Astrocyte (in vitro differentiated cells and primary cell): ENCODE data around the gene FAM149B1. TPM values are rescaled to one million over a fixed set of nuclear protein-coding genes. Genes with fewer than 3 reads are reported as not detected.

Source experiments
- DNase-seq: peaks from one replicate; pipeline ENCODE4 v3.0.0-alpha.2; 2010; ENCODE audit warnings: low read depth
- FAIRE-seq: peaks from 2 replicates; lab custom pipeline; 2011; peaks lifted over from hg19 to GRCh38; lab: Jason Lieb, UNC
- H2AFZ ChIP-seq: 2 replicates; pipeline ENCODE4 v1.6.0; 2012; ENCODE audit warnings: low read depth, low read length, inconsistent platforms
- H3K27ac ChIP-seq: 2 replicates; pipeline ENCODE4 v1.5.1; 2011; ENCODE audit warnings: low read depth, low read length, inconsistent platforms
- H3K27me3 ChIP-seq: 2 replicates; pipeline ENCODE4 v1.6.0; 2011; ENCODE audit warnings: low read length, inconsistent platforms; ENCODE audit not compliant: insufficient read depth
- H3K36me3 ChIP-seq: 2 replicates; pipeline ENCODE4 v1.5.1; 2011; ENCODE audit warnings: low read length, inconsistent platforms; ENCODE audit not compliant: insufficient read depth
- H3K4me1 ChIP-seq: 2 replicates; pipeline ENCODE4 v1.5.1; 2011; ENCODE audit warnings: low read length, inconsistent platforms; ENCODE audit not compliant: insufficient read depth
- H3K4me2 ChIP-seq: 2 replicates; pipeline ENCODE4 v1.6.0; 2012; ENCODE audit warnings: low read length, inconsistent platforms
- H3K4me3 ChIP-seq: 2 replicates; pipeline ENCODE4 v1.5.1; 2011; ENCODE audit warnings: low read depth, mild to moderate bottlenecking, low read length, inconsistent platforms; ENCODE audit not compliant: insufficient read depth
- H3K79me2 ChIP-seq: 2 replicates; pipeline ENCODE4 v1.6.0; 2012; ENCODE audit warnings: mild to moderate bottlenecking, low read length, inconsistent platforms; ENCODE audit not compliant: insufficient read depth
- H3K9ac ChIP-seq: 2 replicates; pipeline ENCODE4 v1.6.0; 2012; ENCODE audit warnings: mild to moderate bottlenecking, low read length, inconsistent platforms
- H3K9me3 ChIP-seq: 2 replicates; pipeline ENCODE4 v1.5.1; 2012; ENCODE audit warnings: low read depth, mild to moderate bottlenecking, low read length, inconsistent platforms; ENCODE audit not compliant: insufficient read depth
- H4K20me1 ChIP-seq: 2 replicates; pipeline ENCODE4 v1.6.0; 2012; ENCODE audit warnings: low read length, inconsistent platforms; ENCODE audit not compliant: insufficient read depth
- H3K27ac Mint-ChIP-seq: one replicate; pipeline ENCODE4 v1.8.0; 2021; ENCODE audit warnings: mild to moderate bottlenecking, mixed read lengths; ENCODE audit not compliant: unreplicated experiment
- H3K27me3 Mint-ChIP-seq: one replicate; pipeline ENCODE4 v1.8.0; 2021; ENCODE audit warnings: low read depth, mixed read lengths; ENCODE audit not compliant: unreplicated experiment
- H3K36me3 Mint-ChIP-seq: one replicate; pipeline ENCODE4 v1.8.0; 2021; ENCODE audit warnings: low read depth, mixed read lengths; ENCODE audit not compliant: unreplicated experiment
- H3K4me1 Mint-ChIP-seq: one replicate; pipeline ENCODE4 v1.8.0; 2021; ENCODE audit warnings: low read depth, mixed read lengths; ENCODE audit not compliant: unreplicated experiment
- H3K4me3 Mint-ChIP-seq: one replicate; pipeline ENCODE4 v1.8.0; 2021; ENCODE audit warnings: mild to moderate bottlenecking, moderate library complexity, mixed read lengths; ENCODE audit not compliant: unreplicated experiment
- H3K9me3 Mint-ChIP-seq: one replicate; pipeline ENCODE4 v1.8.0; 2021; ENCODE audit warnings: mild to moderate bottlenecking, mixed read lengths; ENCODE audit not compliant: unreplicated experiment
- EZH2 ChIP-seq: IDR thresholded peaks from 2 replicates; pipeline ENCODE4 v1.6.1; 2012; ENCODE audit warnings: mild to moderate bottlenecking, low read length, inconsistent platforms; ENCODE audit not compliant: insufficient read depth
- total RNA-seq: library from RNA; stranded (reverse); gene quantifications from 2 replicates; pipeline ENCODE4 v1.2.1, GENCODE V29; 2021
- TF ChIP-seq, protein P1 (sequence below): IDR thresholded peaks from 2 replicates; pipeline ENCODE4 v1.5.1; 2011; ENCODE audit warnings: low read depth, mild to moderate bottlenecking, inconsistent platforms, low read length, moderate library complexity; ENCODE audit not compliant: insufficient read depth

Gene FAM149B1
- total RNA-seq, 1 donor from 2014 or later, result 14.0 TPM

DNA sequence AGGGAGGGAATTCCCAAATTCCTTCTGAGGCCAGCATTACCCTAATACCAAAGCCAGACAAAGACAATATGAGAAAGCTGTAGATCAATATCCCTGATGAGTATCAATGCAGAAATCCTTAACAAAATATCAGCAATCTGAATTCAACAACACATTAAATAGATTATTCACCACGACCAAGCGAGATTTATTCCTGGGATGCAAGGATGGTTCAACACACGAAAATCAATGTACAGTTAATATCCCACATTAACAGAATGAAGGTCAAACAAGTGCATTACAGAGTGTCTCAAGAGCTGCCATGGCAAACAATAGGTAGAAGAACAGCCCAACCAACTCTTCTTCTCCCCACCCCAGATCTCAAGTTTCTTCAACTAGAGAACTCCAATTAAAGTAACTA is 6.3 kb upstream of the FAM149B1 start:
- H3K36me3 ChIP-seq, result peaks cover 17% of the 10 kb centered on the region
- no peak overlapping the region for H3K27ac ChIP-seq
- H3K9me3 ChIP-seq, result no peaks in the 10 kb centered on the region
- TF ChIP-seq EZH2, result no peak
- TF ChIP-seq, protein P1, sequence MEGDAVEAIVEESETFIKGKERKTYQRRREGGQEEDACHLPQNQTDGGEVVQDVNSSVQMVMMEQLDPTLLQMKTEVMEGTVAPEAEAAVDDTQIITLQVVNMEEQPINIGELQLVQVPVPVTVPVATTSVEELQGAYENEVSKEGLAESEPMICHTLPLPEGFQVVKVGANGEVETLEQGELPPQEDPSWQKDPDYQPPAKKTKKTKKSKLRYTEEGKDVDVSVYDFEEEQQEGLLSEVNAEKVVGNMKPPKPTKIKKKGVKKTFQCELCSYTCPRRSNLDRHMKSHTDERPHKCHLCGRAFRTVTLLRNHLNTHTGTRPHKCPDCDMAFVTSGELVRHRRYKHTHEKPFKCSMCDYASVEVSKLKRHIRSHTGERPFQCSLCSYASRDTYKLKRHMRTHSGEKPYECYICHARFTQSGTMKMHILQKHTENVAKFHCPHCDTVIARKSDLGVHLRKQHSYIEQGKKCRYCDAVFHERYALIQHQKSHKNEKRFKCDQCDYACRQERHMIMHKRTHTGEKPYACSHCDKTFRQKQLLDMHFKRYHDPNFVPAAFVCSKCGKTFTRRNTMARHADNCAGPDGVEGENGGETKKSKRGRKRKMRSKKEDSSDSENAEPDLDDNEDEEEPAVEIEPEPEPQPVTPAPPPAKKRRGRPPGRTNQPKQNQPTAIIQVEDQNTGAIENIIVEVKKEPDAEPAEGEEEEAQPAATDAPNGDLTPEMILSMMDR, result no peak
- Mint-ChIP-seq H3K36me3 (peaks cover 12% of the 10 kb centered on the region), H3K27me3 (no peaks in the 10 kb centered on the region), H3K4me1 (peaks cover 3% of the 10 kb centered on the region), H3K4me3 (no peak overlapping the region), H3K27ac (no peak overlapping the region), H3K9me3 (no peaks in the 10 kb centered on the region)
- DNase-seq (no peak), FAIRE-seq (no peak)
- H3K79me2 ChIP-seq, result peaks cover 71% of the 10 kb centered on the region
- H3K4me3 ChIP-seq, result no peak overlapping the region
- H4K20me1 ChIP-seq, result peaks cover 31% of the 10 kb centered on the region
- H3K9ac ChIP-seq, result no peak overlapping the region
- no peak overlapping the region for H2AFZ ChIP-seq
- H3K4me2 ChIP-seq, result no peak overlapping the region
- H3K27me3 ChIP-seq, result no peaks in the 10 kb centered on the region
- H3K4me1 ChIP-seq, result peaks cover 1% of the 10 kb centered on the region

DNA sequence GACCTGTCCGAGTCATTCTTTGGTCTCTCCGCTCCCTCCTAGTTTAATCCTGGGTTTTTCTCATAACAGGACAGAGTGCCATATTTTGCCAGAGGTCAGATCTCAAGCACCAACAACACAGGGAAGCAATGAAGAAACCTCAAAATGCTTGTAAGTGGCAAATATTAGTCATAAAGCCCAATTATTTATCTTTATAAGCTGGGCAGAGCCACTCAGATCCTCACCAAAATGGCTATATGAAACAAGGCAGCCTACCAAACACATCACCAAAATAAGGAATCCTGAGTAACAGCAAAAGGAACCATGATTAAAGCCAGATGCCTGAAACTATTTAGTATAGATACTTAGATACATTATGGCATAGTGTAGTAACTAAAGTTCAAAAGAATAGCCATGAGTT is 4.8 kb upstream of the FAM149B1 start:
- Histone ChIP-seq H3K4me1 (peaks cover 4% of the 10 kb centered on the region), H3K9ac (no peak overlapping the region), H3K36me3 (peaks cover 17% of the 10 kb centered on the region), H3K4me3 (no peak overlapping the region), H2AFZ (no peak overlapping the region), H4K20me1 (peaks cover 28% of the 10 kb centered on the region), H3K9me3 (no peaks in the 10 kb centered on the region), H3K4me2 (no peak overlapping the region), H3K27me3 (no peaks in the 10 kb centered on the region), H3K79me2 (peaks cover 81% of the 10 kb centered on the region), H3K27ac (no peak overlapping the region)
- Mint-ChIP-seq H3K4me1 (peaks cover 5% of the 10 kb centered on the region), H3K27me3 (no peaks in the 10 kb centered on the region), H3K27ac (no peak overlapping the region), H3K36me3 (peaks cover 14% of the 10 kb centered on the region), H3K9me3 (no peaks in the 10 kb centered on the region), H3K4me3 (peak overlapping the region; percentile 2)
- FAIRE-seq, result no peak
- TF ChIP-seq, protein P1, result no peak
- TF ChIP-seq EZH2, result no peak
- DNase-seq, result no peak

DNA sequence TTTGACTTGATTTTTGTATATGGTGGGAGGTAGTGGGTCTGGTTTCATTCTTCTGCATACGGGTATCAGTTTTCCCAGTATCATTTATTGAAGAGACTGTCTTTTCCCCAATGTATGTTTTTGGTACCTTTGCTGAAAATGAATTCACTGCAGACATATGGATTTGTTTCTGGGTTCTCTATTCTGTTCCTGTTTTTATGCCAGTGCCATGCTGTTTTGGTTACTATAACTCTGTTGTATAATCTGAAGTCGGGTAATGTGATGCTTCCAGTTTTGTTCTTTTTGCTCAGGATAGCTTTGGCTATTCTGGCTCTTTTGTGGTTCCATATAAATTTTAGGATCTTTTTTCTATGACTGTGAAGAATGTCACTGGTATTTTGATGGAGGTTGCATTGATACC is 947 bp upstream of the FAM149B1 start:
- Mint-ChIP-seq H3K4me3 (peak overlapping the region; percentile 93), H3K27me3 (no peaks in the 10 kb centered on the region), H3K27ac (peak overlapping the region; percentile 100), H3K36me3 (peaks cover 11% of the 10 kb centered on the region), H3K4me1 (peaks cover 5% of the 10 kb centered on the region), H3K9me3 (no peaks in the 10 kb centered on the region)
- Histone ChIP-seq H2AFZ (no peak overlapping the region), H3K9me3 (no peaks in the 10 kb centered on the region), H3K79me2 (peaks cover 71% of the 10 kb centered on the region), H3K9ac (peak overlapping the region; percentile 98), H3K4me3 (peak overlapping the region; percentile 94), H3K4me1 (peaks cover 4% of the 10 kb centered on the region), H3K27ac (peak overlapping the region; percentile 97), H3K4me2 (peak overlapping the region; percentile 90), H3K36me3 (peaks cover 17% of the 10 kb centered on the region), H4K20me1 (peaks cover 10% of the 10 kb centered on the region), H3K27me3 (no peaks in the 10 kb centered on the region)
- no peak for DNase-seq
- TF ChIP-seq EZH2, result no peak
- TF ChIP-seq, protein P1, result no peak
- FAIRE-seq, result no peak
